Astrocyte of the spinal cord (primary cell): ENCODE measurements around the gene CASS4.
A peak's percentile ranks its signal among the peaks of the same experiment; 100 is the strongest.
"Not testable (repeated sequence)": the region's sequence is repeated elsewhere in the genome, so short reads cannot be mapped to it uniquely, and the experiment has no call there.

Experiments used
- DNase-seq: peaks from one replicate; pipeline ENCODE4 v3.0.0; 2011; ENCODE audit warnings: low read depth, low spot score
- H3K4me3 ChIP-seq: 2 replicates; pipeline ENCODE4 v1.5.1; 2011; ENCODE audit warnings: low read depth, mild to moderate bottlenecking, low read length, moderate library complexity
- CTCF ChIP-seq: IDR thresholded peaks from 2 replicates; pipeline ENCODE4 v1.5.1; 2012; ENCODE audit warnings: low read depth, mild to moderate bottlenecking, low read length, inconsistent platforms
- in situ Hi-C: cut with HindIII; loops from 2 replicates; pipeline ENCODE4 v1.10.0; 2017; ENCODE audit warnings: low sequenced_read_pairs

The CASS4 gene

GRCh38 chr20:56382696-56383095 is 29.4 kb upstream of the CASS4 start:
- TF ChIP-seq CTCF, result no peak
- in situ Hi-C loops, result no loop called here
- no peak for DNase-seq
- H3K4me3 ChIP-seq, result no peak overlapping the region

GRCh38 chr20:56383334-56383733 is 28.7 kb upstream of the CASS4 start:
- TF ChIP-seq CTCF, result no peak
- no peak for DNase-seq
- no peak overlapping the region for H3K4me3 ChIP-seq
- in situ Hi-C loops, result no loop called here

- in situ Hi-C loops, result no loop called here
- H3K4me3 ChIP-seq, result no peak overlapping the region
- DNase-seq, result no peak
- TF ChIP-seq CTCF, result no peak
These were observed 26.9 kb upstream of the CASS4 start for GRCh38 chr20:56385130-56385529.

GRCh38 chr20:56386219-56386618 is 25.8 kb upstream of the CASS4 start:
- no peak overlapping the region for H3K4me3 ChIP-seq
- TF ChIP-seq CTCF, result no peak
- DNase-seq, result no peak
- in situ Hi-C loops, result no loop called here

GRCh38 chr20:56388882-56389281 is 23.2 kb upstream of the CASS4 start:
- no peak overlapping the region for H3K4me3 ChIP-seq
- no peak for DNase-seq
- in situ Hi-C loops, result no loop called here
- no peak for TF ChIP-seq CTCF

- in situ Hi-C loops, result no loop called here
- TF ChIP-seq CTCF, result no peak
- DNase-seq, result no peak
- H3K4me3 ChIP-seq, result no peak overlapping the region
These were observed 22.3 kb upstream of the CASS4 start for GRCh38 chr20:56389807-56390206.

- peak overlapping the region; percentile 92 for H3K4me3 ChIP-seq
- in situ Hi-C loops, DNase-seq: not testable (repeated sequence)
These were observed 21.7 kb upstream of the CASS4 start for GRCh38 chr20:56390396-56390795.
